ENCODE results near the gene TRPC4.

Gene TRPC4

DNA sequence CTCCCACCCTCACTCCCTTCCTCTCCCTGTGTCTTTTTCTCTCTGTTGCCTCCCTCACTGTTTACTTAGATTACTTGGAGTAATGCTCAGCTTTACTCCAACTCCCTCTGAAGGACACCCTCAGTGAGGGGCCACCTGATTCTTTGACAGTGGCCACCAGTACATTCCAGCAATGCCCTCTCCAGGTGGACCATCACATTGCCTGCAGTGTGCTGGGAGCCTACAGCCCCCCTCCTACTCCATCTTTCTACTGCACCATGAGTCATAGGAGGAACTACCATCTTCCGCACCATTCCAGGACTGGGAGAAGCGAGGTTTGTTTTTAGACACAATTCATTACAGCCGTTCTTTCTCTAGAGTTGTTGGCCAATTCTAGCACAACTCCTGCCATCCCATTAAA is 174.4 kb downstream of the TRPC4 start:
- Histone ChIP-seq H3K9ac (ENCODE audit: low read length) (no peak overlapping the region), H3K27me3 (ENCODE audit: low read length) (no peaks in the 10 kb centered on the region), H3K79me2 (ENCODE audit: insufficient read depth, low read length) (no peaks in the 10 kb centered on the region), H2AFZ (ENCODE audit: low read depth, low read length, severe bottlenecking) (no peak overlapping the region), H3K9me2 (replicated peaks; ENCODE audit: insufficient read depth, low read length) (no peaks in the 10 kb centered on the region), H3K4me3 (ENCODE audit: insufficient read depth, low read length, poor library complexity, severe bottlenecking) (no peak overlapping the region), H3K9me3 (ENCODE audit: insufficient read depth, low read length) (no peaks in the 10 kb centered on the region), H4K20me1 (ENCODE audit: low read depth, low read length) (no peaks in the 10 kb centered on the region), H3K27ac (ENCODE audit: low read depth, low read length) (no peak overlapping the region), H3K36me3 (ENCODE audit: low read length) (no peaks in the 10 kb centered on the region; the same call in 1 of the 2 replicates), H3F3A (ENCODE audit: insufficient read depth) (no peaks in the 10 kb centered on the region), H3K4me2 (ENCODE audit: low read depth, low read length, poor library complexity, severe bottlenecking) (no peak overlapping the region)
- TF ChIP-seq EZH2phosphoT487 (conservative IDR thresholded peaks at IDR 0.05; ENCODE audit: low read length), result no peak
- TF ChIP-seq, protein P1, sequence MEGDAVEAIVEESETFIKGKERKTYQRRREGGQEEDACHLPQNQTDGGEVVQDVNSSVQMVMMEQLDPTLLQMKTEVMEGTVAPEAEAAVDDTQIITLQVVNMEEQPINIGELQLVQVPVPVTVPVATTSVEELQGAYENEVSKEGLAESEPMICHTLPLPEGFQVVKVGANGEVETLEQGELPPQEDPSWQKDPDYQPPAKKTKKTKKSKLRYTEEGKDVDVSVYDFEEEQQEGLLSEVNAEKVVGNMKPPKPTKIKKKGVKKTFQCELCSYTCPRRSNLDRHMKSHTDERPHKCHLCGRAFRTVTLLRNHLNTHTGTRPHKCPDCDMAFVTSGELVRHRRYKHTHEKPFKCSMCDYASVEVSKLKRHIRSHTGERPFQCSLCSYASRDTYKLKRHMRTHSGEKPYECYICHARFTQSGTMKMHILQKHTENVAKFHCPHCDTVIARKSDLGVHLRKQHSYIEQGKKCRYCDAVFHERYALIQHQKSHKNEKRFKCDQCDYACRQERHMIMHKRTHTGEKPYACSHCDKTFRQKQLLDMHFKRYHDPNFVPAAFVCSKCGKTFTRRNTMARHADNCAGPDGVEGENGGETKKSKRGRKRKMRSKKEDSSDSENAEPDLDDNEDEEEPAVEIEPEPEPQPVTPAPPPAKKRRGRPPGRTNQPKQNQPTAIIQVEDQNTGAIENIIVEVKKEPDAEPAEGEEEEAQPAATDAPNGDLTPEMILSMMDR (IDR thresholded peaks at IDR 0.05; ENCODE audit: insufficient read depth, low read length, poor library complexity, severe bottlenecking), result no peak

GRCh38 chr13:37690361-37690760 is 179.2 kb downstream of the TRPC4 start:
- Histone ChIP-seq H3K9me2 (replicated peaks; ENCODE audit: insufficient read depth, low read length) (no peaks in the 10 kb centered on the region), H3K9ac (ENCODE audit: low read length) (no peak overlapping the region), H3K9me3 (ENCODE audit: insufficient read depth, low read length) (no peaks in the 10 kb centered on the region), H2AFZ (ENCODE audit: low read depth, low read length, severe bottlenecking) (no peak overlapping the region), H3K79me2 (ENCODE audit: insufficient read depth, low read length) (no peaks in the 10 kb centered on the region), H3K36me3 (ENCODE audit: low read length) (no peaks in the 10 kb centered on the region), H3K27me3 (ENCODE audit: low read length) (no peaks in the 10 kb centered on the region), H3K4me2 (ENCODE audit: low read depth, low read length, poor library complexity, severe bottlenecking) (no peak overlapping the region), H3F3A (ENCODE audit: insufficient read depth) (no peaks in the 10 kb centered on the region), H3K27ac (ENCODE audit: low read depth, low read length) (no peak overlapping the region), H4K20me1 (ENCODE audit: low read depth, low read length) (no peaks in the 10 kb centered on the region), H3K4me3 (ENCODE audit: insufficient read depth, low read length, poor library complexity, severe bottlenecking) (no peak overlapping the region)
- TF ChIP-seq, protein P1 (IDR thresholded peaks at IDR 0.05; ENCODE audit: insufficient read depth, low read length, poor library complexity, severe bottlenecking), result no peak
- TF ChIP-seq EZH2phosphoT487 (conservative IDR thresholded peaks at IDR 0.05; ENCODE audit: low read length), result no peak

- no peaks in the 10 kb centered on the region for H3K79me2 ChIP-seq (ENCODE audit: insufficient read depth, low read length)
- no peak overlapping the region for H3K9ac ChIP-seq (ENCODE audit: low read length)
- H3K9me3 ChIP-seq (ENCODE audit: insufficient read depth, low read length), result no peaks in the 10 kb centered on the region
- H3F3A ChIP-seq (ENCODE audit: insufficient read depth), result no peaks in the 10 kb centered on the region
- no peaks in the 10 kb centered on the region for H4K20me1 ChIP-seq (ENCODE audit: low read depth, low read length)
- H3K4me2 ChIP-seq (ENCODE audit: low read depth, low read length, poor library complexity, severe bottlenecking), result no peak overlapping the region
- TF ChIP-seq, protein P1 (IDR thresholded peaks at IDR 0.05; ENCODE audit: insufficient read depth, low read length, poor library complexity, severe bottlenecking), result no peak
- TF ChIP-seq EZH2phosphoT487 (conservative IDR thresholded peaks at IDR 0.05; ENCODE audit: low read length), result no peak
- H3K9me2 ChIP-seq (replicated peaks; ENCODE audit: insufficient read depth, low read length), result no peaks in the 10 kb centered on the region
- H3K36me3 ChIP-seq (ENCODE audit: low read length), result no peaks in the 10 kb centered on the region
- no peak overlapping the region for H2AFZ ChIP-seq (ENCODE audit: low read depth, low read length, severe bottlenecking)
- H3K27me3 ChIP-seq (ENCODE audit: low read length), result no peaks in the 10 kb centered on the region
- H3K27ac ChIP-seq (ENCODE audit: low read depth, low read length), result no peak overlapping the region
- H3K4me3 ChIP-seq (ENCODE audit: insufficient read depth, low read length, poor library complexity, severe bottlenecking), result no peak overlapping the region
Measured at GRCh38 chr13:37686501-37686900, 183.1 kb downstream of the TRPC4 start.
